ENCODE data around the gene PRKCZ. TPM values are rescaled to one million over a fixed set of nuclear protein-coding genes. Genes with fewer than 3 reads are reported as not detected.

PRKCZ gene
- total and polyA plus RNA-seq, 9 donors, result 3.4 to 16.1 (median 5.8) TPM

GRCh38 chr1:2099886-2100779 is 49.9 kb downstream of the PRKCZ start:
- Histone ChIP-seq H3K36me3 (no peaks in the 10 kb centered on the region), H3K4me1 (ENCODE audit: insufficient read depth) (no peaks in the 10 kb centered on the region), H3K27ac (no peak overlapping the region), H3K9me3 (no peaks in the 10 kb centered on the region), H3K27me3 (no peaks in the 10 kb centered on the region), H3K4me3 (no peak overlapping the region)
- 69 to 78% (median 78%) methylated on average over 22 of the region's 22 CpGs for WGBS, 3 donors
- TF ChIP-seq POLR2A (IDR thresholded peaks at IDR 0.05), result no peak
- TF ChIP-seq EP300 (IDR thresholded peaks at IDR 0.05), result no peak
- TF ChIP-seq, protein P1, sequence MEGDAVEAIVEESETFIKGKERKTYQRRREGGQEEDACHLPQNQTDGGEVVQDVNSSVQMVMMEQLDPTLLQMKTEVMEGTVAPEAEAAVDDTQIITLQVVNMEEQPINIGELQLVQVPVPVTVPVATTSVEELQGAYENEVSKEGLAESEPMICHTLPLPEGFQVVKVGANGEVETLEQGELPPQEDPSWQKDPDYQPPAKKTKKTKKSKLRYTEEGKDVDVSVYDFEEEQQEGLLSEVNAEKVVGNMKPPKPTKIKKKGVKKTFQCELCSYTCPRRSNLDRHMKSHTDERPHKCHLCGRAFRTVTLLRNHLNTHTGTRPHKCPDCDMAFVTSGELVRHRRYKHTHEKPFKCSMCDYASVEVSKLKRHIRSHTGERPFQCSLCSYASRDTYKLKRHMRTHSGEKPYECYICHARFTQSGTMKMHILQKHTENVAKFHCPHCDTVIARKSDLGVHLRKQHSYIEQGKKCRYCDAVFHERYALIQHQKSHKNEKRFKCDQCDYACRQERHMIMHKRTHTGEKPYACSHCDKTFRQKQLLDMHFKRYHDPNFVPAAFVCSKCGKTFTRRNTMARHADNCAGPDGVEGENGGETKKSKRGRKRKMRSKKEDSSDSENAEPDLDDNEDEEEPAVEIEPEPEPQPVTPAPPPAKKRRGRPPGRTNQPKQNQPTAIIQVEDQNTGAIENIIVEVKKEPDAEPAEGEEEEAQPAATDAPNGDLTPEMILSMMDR (IDR thresholded peaks at IDR 0.05), result no peak
- no peak for DNase-seq
- intact Hi-C loops (cut with DNase I), result no loop called here

GRCh38 chr1:2100780-2101108 is 50.5 kb downstream of the PRKCZ start:
- H3K27me3 ChIP-seq, result no peaks in the 10 kb centered on the region
- H3K36me3 ChIP-seq, result no peaks in the 10 kb centered on the region
- no peak for DNase-seq
- H3K9me3 ChIP-seq, result no peaks in the 10 kb centered on the region
- intact Hi-C loops (cut with DNase I), result no loop called here
- TF ChIP-seq POLR2A (IDR thresholded peaks at IDR 0.05) (no peak), EP300 (IDR thresholded peaks at IDR 0.05) (no peak)
- TF ChIP-seq, protein P1 (IDR thresholded peaks at IDR 0.05), result no peak
- WGBS, 3 donors, result 85 to 87% (median 87%) methylated on average over 4 of the region's 4 CpGs
- no peaks in the 10 kb centered on the region for H3K4me1 ChIP-seq (ENCODE audit: insufficient read depth)
- H3K27ac ChIP-seq, result no peak overlapping the region
- H3K4me3 ChIP-seq, result no peak overlapping the region

DNA sequence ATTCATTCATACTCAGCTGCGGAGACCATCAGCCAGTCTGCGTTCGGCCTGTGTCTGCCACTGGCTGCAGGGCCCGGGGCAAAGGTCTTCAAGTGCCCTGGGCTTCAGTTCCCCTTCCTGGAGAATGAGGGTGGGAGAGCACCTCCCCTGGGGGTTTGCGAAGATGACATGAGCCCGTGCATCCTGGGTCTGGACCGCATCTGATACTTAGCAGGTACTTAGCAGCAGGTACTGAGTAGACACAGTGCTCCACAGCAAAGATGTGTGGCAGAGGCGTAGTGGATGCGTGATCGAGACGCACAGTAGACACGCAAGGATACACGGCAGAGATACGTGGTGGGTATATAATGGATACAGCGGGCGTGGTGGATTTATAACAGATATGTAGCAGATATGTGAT is 51.3 kb downstream of the PRKCZ start:
- no peaks in the 10 kb centered on the region for H3K27me3 ChIP-seq
- 90 to 95% (median 95%) methylated on average over 16 of the region's 16 CpGs for WGBS, 3 donors
- intact Hi-C loops (cut with DNase I), result no loop called here
- no peaks in the 10 kb centered on the region for H3K36me3 ChIP-seq
- H3K4me3 ChIP-seq, result no peak overlapping the region
- H3K4me1 ChIP-seq (ENCODE audit: insufficient read depth), result no peaks in the 10 kb centered on the region
- no peak overlapping the region for H3K27ac ChIP-seq
- DNase-seq, result no peak
- TF ChIP-seq, protein P1 (IDR thresholded peaks at IDR 0.05), result no peak
- TF ChIP-seq POLR2A (IDR thresholded peaks at IDR 0.05), result no peak
- no peaks in the 10 kb centered on the region for H3K9me3 ChIP-seq

DNA sequence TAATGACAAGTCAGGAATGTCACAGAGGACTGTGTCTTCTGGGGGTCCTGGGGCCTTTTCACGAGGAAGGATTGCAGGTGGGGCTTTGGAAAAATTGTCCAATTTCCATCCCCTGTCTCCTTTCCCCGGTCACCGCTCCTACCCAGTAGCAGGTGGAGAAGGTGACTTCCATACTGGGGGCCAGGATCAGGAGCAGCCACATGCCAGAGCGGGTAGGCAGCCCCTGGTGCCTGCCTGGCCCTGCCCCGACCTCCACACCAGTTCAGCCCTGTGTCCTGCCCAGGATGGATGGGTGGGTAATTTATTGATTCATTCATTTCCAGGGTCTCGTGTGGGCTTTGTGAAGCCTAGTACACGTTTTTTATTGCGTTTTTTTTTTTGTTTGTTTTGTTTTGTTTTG is 51.7 kb downstream of the PRKCZ start:
- Histone ChIP-seq H3K27ac (no peak overlapping the region), H3K9me3 (no peaks in the 10 kb centered on the region), H3K36me3 (no peaks in the 10 kb centered on the region), H3K4me3 (no peak overlapping the region), H3K4me1 (ENCODE audit: insufficient read depth) (no peaks in the 10 kb centered on the region), H3K27me3 (no peaks in the 10 kb centered on the region)
- TF ChIP-seq EP300 (IDR thresholded peaks at IDR 0.05), result no peak
- TF ChIP-seq, protein P1 (IDR thresholded peaks at IDR 0.05), result no peak
- no peak for TF ChIP-seq POLR2A (IDR thresholded peaks at IDR 0.05)
- DNase-seq, result no peak
- intact Hi-C loops (cut with DNase I), result no loop called here
- 78 to 84% (median 83%) methylated on average over 8 of the region's 8 CpGs for WGBS, 3 donors
